ENCODE measurements around the gene CELF2.

Gene CELF2

GRCh38 chr10:11322698-11323097, 305.0 kb downstream of the CELF2 start:
- no peaks in the 10 kb centered on the region for H3K4me1 ChIP-seq (ENCODE audit: control insufficient read depth in 1 of 2, insufficient read depth in 2 of 2, low read length in 2 of 2)
- H3K9ac ChIP-seq (ENCODE audit: low read depth in 1 of 2, low read length in 2 of 2) = no peak overlapping the region
- no peak overlapping the region for H3K4me3 ChIP-seq (ENCODE audit: low read depth in 1 of 2, low read length in 2 of 2)
- peaks cover 12 to 51% of the 10 kb centered on the region in 2 donors for H3K36me3 ChIP-seq (ENCODE audit: control insufficient read depth in 1 of 2, insufficient read depth in 2 of 2, low read length in 2 of 2)
- H3K27ac ChIP-seq (ENCODE audit: low read depth, low read length) = no peak overlapping the region
- no peaks in the 10 kb centered on the region for H3K9me3 ChIP-seq (ENCODE audit: control insufficient read depth in 1 of 2, low read length in 2 of 2)
- no peaks in the 10 kb centered on the region for H3K27me3 ChIP-seq (ENCODE audit: control insufficient read depth in 1 of 2, insufficient read depth in 2 of 2, low read length in 2 of 2)

GRCh38 chr10:11324761-11325321, 307.2 kb downstream of the CELF2 start:
- Histone ChIP-seq H3K4me1 (ENCODE audit: control insufficient read depth in 1 of 2, insufficient read depth in 2 of 2, low read length in 2 of 2) (no peaks in the 10 kb centered on the region), H3K27ac (ENCODE audit: low read depth, low read length) (no peak overlapping the region), H3K36me3 (ENCODE audit: control insufficient read depth in 1 of 2, insufficient read depth in 2 of 2, low read length in 2 of 2) (peaks cover 14 to 46% of the 10 kb centered on the region in 2 donors), H3K9ac (ENCODE audit: low read depth in 1 of 2, low read length in 2 of 2) (no peak overlapping the region), H3K9me3 (ENCODE audit: control insufficient read depth in 1 of 2, low read length in 2 of 2) (no peaks in the 10 kb centered on the region), H3K27me3 (ENCODE audit: control insufficient read depth in 1 of 2, insufficient read depth in 2 of 2, low read length in 2 of 2) (no peaks in the 10 kb centered on the region), H3K4me3 (ENCODE audit: low read depth in 1 of 2, low read length in 2 of 2) (no peak overlapping the region)

DNA sequence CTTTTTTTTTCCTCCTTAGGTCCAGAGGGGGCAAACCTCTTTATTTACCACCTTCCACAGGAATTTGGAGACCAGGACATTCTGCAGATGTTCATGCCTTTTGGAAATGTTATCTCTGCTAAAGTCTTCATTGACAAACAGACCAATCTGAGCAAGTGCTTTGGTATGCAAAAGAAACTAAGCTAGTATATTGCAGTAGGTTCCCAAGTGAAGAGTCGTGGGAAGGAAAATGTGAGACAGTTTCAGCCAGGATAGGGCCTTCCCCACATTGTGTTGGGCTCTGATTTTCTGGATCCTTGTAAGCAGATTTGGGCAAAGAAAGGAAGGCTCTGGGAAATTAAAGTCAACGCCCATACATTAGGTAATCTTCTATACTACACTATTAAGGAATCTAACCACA, 308.1 kb downstream of the CELF2 start:
- Histone ChIP-seq H3K9me3 (ENCODE audit: control insufficient read depth in 1 of 2, low read length in 2 of 2) (no peaks in the 10 kb centered on the region), H3K27me3 (ENCODE audit: control insufficient read depth in 1 of 2, insufficient read depth in 2 of 2, low read length in 2 of 2) (no peaks in the 10 kb centered on the region), H3K9ac (ENCODE audit: low read depth in 1 of 2, low read length in 2 of 2) (no peak overlapping the region), H3K4me1 (ENCODE audit: control insufficient read depth in 1 of 2, insufficient read depth in 2 of 2, low read length in 2 of 2) (peaks cover 0 to 3% of the 10 kb centered on the region in 2 donors), H3K36me3 (ENCODE audit: control insufficient read depth in 1 of 2, insufficient read depth in 2 of 2, low read length in 2 of 2) (peaks cover 18 to 44% of the 10 kb centered on the region in 2 donors), H3K4me3 (ENCODE audit: low read depth in 1 of 2, low read length in 2 of 2) (no peak overlapping the region), H3K27ac (ENCODE audit: low read depth, low read length) (no peak overlapping the region)

- no peak overlapping the region for H3K27ac ChIP-seq (ENCODE audit: low read depth, low read length)
Observed at GRCh38 chr10:11326241-11326640, 308.6 kb downstream of the CELF2 start.

DNA sequence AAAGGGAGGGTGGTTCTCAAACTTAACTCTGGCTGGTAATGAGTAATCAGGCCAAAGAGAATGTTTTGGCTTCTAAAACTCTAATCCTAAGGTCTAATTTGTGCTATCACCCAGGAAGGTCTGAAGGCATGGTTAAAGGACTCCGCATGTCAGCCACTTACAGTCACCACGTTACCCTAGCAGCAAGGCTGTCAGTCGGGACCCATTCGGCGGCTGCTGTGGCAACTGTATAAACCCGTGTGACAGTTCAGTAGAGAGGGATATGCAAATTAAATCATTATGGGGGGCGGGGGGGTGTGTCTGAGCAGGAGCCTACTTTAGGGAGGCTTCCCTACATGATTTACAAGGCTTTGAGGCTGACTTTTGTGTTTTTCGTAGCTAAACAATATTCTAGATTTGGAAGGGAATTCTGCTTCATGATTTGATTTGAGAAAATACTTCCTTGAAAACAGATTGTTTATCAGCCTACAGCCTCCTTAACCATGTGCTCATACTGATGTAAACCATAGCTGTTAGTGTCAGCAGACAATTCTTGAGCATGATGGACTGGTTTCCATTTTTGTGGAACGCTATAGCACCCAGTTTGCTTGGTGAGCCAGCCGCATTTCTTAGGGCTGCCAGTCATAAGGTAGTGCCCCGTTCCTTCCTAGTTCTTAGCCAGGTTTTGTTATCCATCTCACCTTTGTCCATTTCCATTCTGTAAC, 309.4 kb downstream of the CELF2 start:
- peaks cover 0 to 3% of the 10 kb centered on the region in 2 donors for H3K4me1 ChIP-seq (ENCODE audit: control insufficient read depth in 1 of 2, insufficient read depth in 2 of 2, low read length in 2 of 2)
- H3K27ac ChIP-seq (ENCODE audit: low read depth, low read length) = no peak overlapping the region
- H3K9ac ChIP-seq (ENCODE audit: low read depth in 1 of 2, low read length in 2 of 2) = no peak overlapping the region
- H3K4me3 ChIP-seq (ENCODE audit: low read depth in 1 of 2, low read length in 2 of 2) = no peak overlapping the region
- peaks cover 18 to 39% of the 10 kb centered on the region in 2 donors for H3K36me3 ChIP-seq (ENCODE audit: control insufficient read depth in 1 of 2, insufficient read depth in 2 of 2, low read length in 2 of 2)
- no peaks in the 10 kb centered on the region for H3K9me3 ChIP-seq (ENCODE audit: control insufficient read depth in 1 of 2, low read length in 2 of 2)
- H3K27me3 ChIP-seq (ENCODE audit: control insufficient read depth in 1 of 2, insufficient read depth in 2 of 2, low read length in 2 of 2) = no peaks in the 10 kb centered on the region

More at GRCh38 chr10:11326241-11326640, 308.6 kb downstream of the CELF2 start:
- Histone ChIP-seq H3K4me1 (ENCODE audit: control insufficient read depth in 1 of 2, insufficient read depth in 2 of 2, low read length in 2 of 2) (peaks cover 0 to 3% of the 10 kb centered on the region in 2 donors), H3K36me3 (ENCODE audit: control insufficient read depth in 1 of 2, insufficient read depth in 2 of 2, low read length in 2 of 2) (peaks cover 18 to 40% of the 10 kb centered on the region in 2 donors), H3K27me3 (ENCODE audit: control insufficient read depth in 1 of 2, insufficient read depth in 2 of 2, low read length in 2 of 2) (no peaks in the 10 kb centered on the region), H3K9me3 (ENCODE audit: control insufficient read depth in 1 of 2, low read length in 2 of 2) (no peaks in the 10 kb centered on the region), H3K9ac (ENCODE audit: low read depth in 1 of 2, low read length in 2 of 2) (no peak overlapping the region), H3K4me3 (ENCODE audit: low read depth in 1 of 2, low read length in 2 of 2) (no peak overlapping the region)

- Histone ChIP-seq H3K4me3 (ENCODE audit: low read depth in 1 of 2, low read length in 2 of 2) (no peak overlapping the region), H3K4me1 (ENCODE audit: control insufficient read depth in 1 of 2, insufficient read depth in 2 of 2, low read length in 2 of 2) (peaks cover 0 to 3% of the 10 kb centered on the region in 2 donors), H3K27me3 (ENCODE audit: control insufficient read depth in 1 of 2, insufficient read depth in 2 of 2, low read length in 2 of 2) (no peaks in the 10 kb centered on the region), H3K9me3 (ENCODE audit: control insufficient read depth in 1 of 2, low read length in 2 of 2) (no peaks in the 10 kb centered on the region), H3K9ac (ENCODE audit: low read depth in 1 of 2, low read length in 2 of 2) (no peak overlapping the region), H3K36me3 (ENCODE audit: control insufficient read depth in 1 of 2, insufficient read depth in 2 of 2, low read length in 2 of 2) (peaks cover 18 to 40% of the 10 kb centered on the region in 2 donors), H3K27ac (ENCODE audit: low read depth, low read length) (no peak overlapping the region)
Observed at GRCh38 chr10:11328264-11329061, 310.8 kb downstream of the CELF2 start.

GRCh38 chr10:11329062-11329673, 311.5 kb downstream of the CELF2 start:
- no peaks in the 10 kb centered on the region for H3K27me3 ChIP-seq (ENCODE audit: control insufficient read depth in 1 of 2, insufficient read depth in 2 of 2, low read length in 2 of 2)
- no peak overlapping the region for H3K27ac ChIP-seq (ENCODE audit: low read depth, low read length)
- H3K9ac ChIP-seq (ENCODE audit: low read depth in 1 of 2, low read length in 2 of 2) = no peak overlapping the region
- peaks cover 0 to 3% of the 10 kb centered on the region in 2 donors for H3K4me1 ChIP-seq (ENCODE audit: control insufficient read depth in 1 of 2, insufficient read depth in 2 of 2, low read length in 2 of 2)
- no peaks in the 10 kb centered on the region for H3K9me3 ChIP-seq (ENCODE audit: control insufficient read depth in 1 of 2, low read length in 2 of 2)
- no peak overlapping the region for H3K4me3 ChIP-seq (ENCODE audit: low read depth in 1 of 2, low read length in 2 of 2)
- H3K36me3 ChIP-seq (ENCODE audit: control insufficient read depth in 1 of 2, insufficient read depth in 2 of 2, low read length in 2 of 2) = peaks cover 18 to 37% of the 10 kb centered on the region in 2 donors

DNA sequence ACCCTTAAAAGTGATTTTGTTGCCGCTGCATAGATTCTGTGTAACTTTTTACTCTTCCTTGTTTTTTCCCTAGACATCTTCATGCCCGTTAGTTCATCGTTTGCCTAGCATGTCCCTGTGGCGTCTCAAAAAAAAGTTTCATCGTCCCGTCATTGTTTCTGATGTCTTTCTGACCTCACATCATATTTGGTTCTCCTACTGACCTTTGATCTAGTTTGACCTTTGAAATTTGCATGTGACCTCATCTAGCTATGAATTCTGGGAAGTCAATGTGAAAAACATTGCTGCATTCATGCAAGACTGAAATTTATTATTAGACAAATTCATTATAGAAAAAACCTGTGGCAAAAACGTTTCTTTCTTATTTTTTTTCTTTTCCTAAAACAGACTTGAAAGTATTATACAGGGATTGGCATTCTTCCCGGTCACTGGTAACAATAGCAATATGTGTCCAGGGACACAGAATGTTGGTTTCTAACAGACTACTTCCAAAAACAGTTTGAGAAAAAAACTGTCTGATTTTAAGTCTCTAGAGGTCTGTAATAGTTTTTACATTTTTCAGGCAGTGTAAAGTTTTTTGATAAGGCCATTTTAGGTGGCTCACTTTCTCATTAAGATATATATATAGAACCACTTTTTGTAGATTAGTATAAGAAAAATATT, 312.8 kb downstream of the CELF2 start:
- Histone ChIP-seq H3K4me3 (ENCODE audit: low read depth in 1 of 2, low read length in 2 of 2) (no peak overlapping the region), H3K27ac (ENCODE audit: low read depth, low read length) (no peak overlapping the region), H3K4me1 (ENCODE audit: control insufficient read depth in 1 of 2, insufficient read depth in 2 of 2, low read length in 2 of 2) (peaks cover 0 to 3% of the 10 kb centered on the region in 2 donors), H3K9ac (ENCODE audit: low read depth in 1 of 2, low read length in 2 of 2) (no peak overlapping the region), H3K36me3 (ENCODE audit: control insufficient read depth in 1 of 2, insufficient read depth in 2 of 2, low read length in 2 of 2) (peaks cover 16 to 32% of the 10 kb centered on the region in 2 donors), H3K27me3 (ENCODE audit: control insufficient read depth in 1 of 2, insufficient read depth in 2 of 2, low read length in 2 of 2) (no peaks in the 10 kb centered on the region), H3K9me3 (ENCODE audit: control insufficient read depth in 1 of 2, low read length in 2 of 2) (no peaks in the 10 kb centered on the region)

DNA sequence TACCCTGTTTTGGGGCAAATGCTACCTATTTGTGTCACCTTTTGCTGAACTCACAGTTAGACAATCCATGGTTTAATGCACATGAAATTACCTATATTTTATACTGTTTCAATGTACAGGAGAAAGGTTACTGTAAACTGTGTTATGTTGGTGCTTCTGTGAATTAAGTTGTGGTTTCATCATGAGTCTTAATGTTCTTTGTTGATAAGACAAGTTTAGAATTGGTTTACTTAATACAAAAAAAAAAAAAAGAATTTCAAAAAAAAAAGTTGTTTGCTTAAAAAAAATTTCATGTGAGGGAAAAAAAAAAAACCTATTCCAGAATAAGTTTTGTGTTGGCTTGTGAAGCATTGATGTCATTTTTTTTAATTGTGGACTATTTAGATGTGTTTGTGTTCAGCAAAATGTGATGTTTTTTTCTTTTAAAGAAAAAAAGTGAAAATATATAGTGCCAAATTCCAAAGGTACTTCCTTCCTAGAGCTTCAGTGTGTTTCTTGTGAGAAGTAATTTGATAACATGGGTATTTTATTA, 313.4 kb downstream of the CELF2 start:
- Histone ChIP-seq H3K9me3 (ENCODE audit: control insufficient read depth in 1 of 2, low read length in 2 of 2) (no peaks in the 10 kb centered on the region), H3K4me1 (ENCODE audit: control insufficient read depth in 1 of 2, insufficient read depth in 2 of 2, low read length in 2 of 2) (peaks cover 0 to 3% of the 10 kb centered on the region in 2 donors), H3K27me3 (ENCODE audit: control insufficient read depth in 1 of 2, insufficient read depth in 2 of 2, low read length in 2 of 2) (no peaks in the 10 kb centered on the region), H3K27ac (ENCODE audit: low read depth, low read length) (no peak overlapping the region), H3K9ac (ENCODE audit: low read depth in 1 of 2, low read length in 2 of 2) (no peak overlapping the region), H3K36me3 (ENCODE audit: control insufficient read depth in 1 of 2, insufficient read depth in 2 of 2, low read length in 2 of 2) (peaks cover 10 to 31% of the 10 kb centered on the region in 2 donors), H3K4me3 (ENCODE audit: low read depth in 1 of 2, low read length in 2 of 2) (no peak overlapping the region)
